GM23338 (cell line): ENCODE results near the gene THBS3. TPM values are rescaled to one million over a fixed set of nuclear protein-coding genes. Genes with fewer than 3 reads are reported as not detected.
A peak's percentile ranks its signal among the peaks of the same experiment; 100 is the strongest.

Source experiments
- ATAC-seq: fragments of 200-7000 bp; cut with Tn5 transposase; 3 replicates; pipeline ENCODE4 v1.9.1; 2020
- DNase-seq: peaks from one replicate; pipeline ENCODE4 v3.0.0-alpha.2; 2015; ENCODE audit warnings: low spot score
- H2AFZ ChIP-seq: fragments of 200-600 bp; sonication (generic); 2 replicates; pipeline ENCODE4 v1.8.0; 2016; ENCODE audit warnings: antibody characterized with exemption, mild to moderate bottlenecking, moderate library complexity
- H3F3A ChIP-seq: fragments of 200-600 bp; sonication (generic); replicated peaks from 2 replicates; pipeline ENCODE4 v1.8.0; 2017; ENCODE audit warnings: antibody characterized with exemption, mixed run types, low read depth
- H3K27ac ChIP-seq: fragments of 200-600 bp; sonication (generic); 2 replicates; pipeline ENCODE4 v1.6.1; 2016; ENCODE audit warnings: low read depth
- H3K27me3 ChIP-seq: fragments of 200-600 bp; sonication (generic); 2 replicates; pipeline ENCODE4 v1.8.0; 2016; ENCODE audit warnings: mild to moderate bottlenecking, mixed run types, moderate library complexity; ENCODE audit not compliant: insufficient read depth
- H3K36me3 ChIP-seq: fragments of 200-600 bp; sonication (generic); 2 replicates; pipeline ENCODE4 v1.8.0; 2016; ENCODE audit warnings: mild to moderate bottlenecking; ENCODE audit not compliant: insufficient read depth
- H3K4me1 ChIP-seq: fragments of 200-600 bp; sonication (generic); 2 replicates; pipeline ENCODE4 v1.8.0; 2016; ENCODE audit warnings: mild to moderate bottlenecking, moderate library complexity; ENCODE audit not compliant: insufficient read depth
- H3K4me2 ChIP-seq: fragments of 200-600 bp; sonication (generic); 2 replicates; pipeline ENCODE4 v1.7.1; 2017; ENCODE audit warnings: mixed run types
- H3K4me3 ChIP-seq: fragments of 200-600 bp; sonication (generic); 2 replicates; pipeline ENCODE4 v1.6.1; 2016; ENCODE audit warnings: mixed run types
- H3K79me2 ChIP-seq: fragments of 200-600 bp; sonication (generic); replicated peaks from 2 replicates; pipeline ENCODE4 v1.8.0; 2017; ENCODE audit warnings: mild to moderate bottlenecking; ENCODE audit not compliant: insufficient read depth
- H3K9me2 ChIP-seq: fragments of 200-600 bp; sonication (generic); 2 replicates; pipeline ENCODE4 v1.8.0; 2017; ENCODE audit not compliant: insufficient read depth
- H4K20me1 ChIP-seq: fragments of 200-600 bp; sonication (generic); replicated peaks from 2 replicates; pipeline ENCODE4 v1.8.0; 2017; ENCODE audit warnings: mild to moderate bottlenecking; ENCODE audit not compliant: insufficient read depth
- H3K27ac Mint-ChIP-seq: 2 replicates; pipeline ENCODE4 v1.8.0; 2020; ENCODE audit warnings: inconsistent platforms, mild to moderate bottlenecking, moderate library complexity, mixed read lengths
- H3K27me3 Mint-ChIP-seq: 3 replicates; pipeline ENCODE4 v1.8.0; 2022; ENCODE audit warnings: low read depth, mild to moderate bottlenecking, moderate library complexity, mixed read lengths, inconsistent platforms; ENCODE audit not compliant: insufficient read depth, poor library complexity
- H3K36me3 Mint-ChIP-seq: 3 replicates; pipeline ENCODE4 v1.8.0; 2021; ENCODE audit warnings: low read depth, mild to moderate bottlenecking, inconsistent platforms, moderate library complexity, mixed read lengths
- H3K4me1 Mint-ChIP-seq: 3 replicates; pipeline ENCODE4 v1.8.0; 2020; ENCODE audit warnings: mild to moderate bottlenecking, inconsistent platforms, mixed read lengths
- H3K4me3 Mint-ChIP-seq: 3 replicates; pipeline ENCODE4 v1.8.0; 2021; ENCODE audit warnings: moderate library complexity, mild to moderate bottlenecking, inconsistent platforms, mixed read lengths
- H3K9me3 Mint-ChIP-seq: 3 replicates; pipeline ENCODE4 v1.8.0; 2020; ENCODE audit warnings: moderate library complexity, mild to moderate bottlenecking, inconsistent platforms, mixed read lengths
- CREB1 ChIP-seq: fragments of 250-450 bp; sonication (Bioruptor Pico); IDR thresholded peaks from 2 replicates; pipeline ENCODE4 v1.5.0; 2020; ENCODE audit warnings: low read depth, mild to moderate bottlenecking, moderate library complexity
- CTCF ChIP-seq, 2 experiments: fragments of 200-600 bp in 1 of 2; sonication (generic) in 1 of 2; conservative IDR thresholded peaks; 2 replicates each; pipeline versions ENCODE4 v1.5.1 to v1.6.1; 2016 to 2017; ENCODE audit warnings: antibody characterized with exemption in 2 of 2, low read depth in 2 of 2, mild to moderate bottlenecking in 2 of 2, moderate library complexity in 1 of 2
- JUNB ChIP-seq: IDR thresholded peaks from one replicate; pipeline ENCODE4 v1.6.1; 2016; ENCODE audit warnings: antibody characterized with exemption; ENCODE audit not compliant: unreplicated experiment
- NANOG ChIP-seq: IDR thresholded peaks from 2 replicates; pipeline ENCODE4 v1.6.1; 2016; ENCODE audit warnings: antibody characterized with exemption, borderline replicate concordance
- POLR2AphosphoS5 ChIP-seq: IDR thresholded peaks from 2 replicates; pipeline ENCODE4 v1.6.1; 2016; ENCODE audit warnings: antibody characterized with exemption, low read depth
- ZNF114 ChIP-seq: fragments of 250-450 bp; sonication (Bioruptor Pico); IDR thresholded peaks from 2 replicates; pipeline ENCODE4 v1.5.0; 2020; ENCODE audit warnings: mild to moderate bottlenecking, moderate library complexity
- ZNF331 ChIP-seq: fragments of 250-450 bp; sonication (Bioruptor Pico); IDR thresholded peaks from 2 replicates; pipeline ENCODE4 v1.5.0; 2020; ENCODE audit warnings: low read depth, mild to moderate bottlenecking, moderate library complexity
- polyA plus RNA-seq: library from polyadenylated mRNA; unstranded; fragments of >200 nt; fragmentation: Nextera tagmentation; extraction: Ambion mirVana; gene quantifications from 2 replicates; pipeline ENCODE4 v1.2.1, GENCODE V29; 2016
- total RNA-seq: library from RNA; depleted of rRNA; stranded (reverse); fragments of >200 nt; shearing (Covaris generic); gene quantifications from 2 replicates; pipeline ENCODE4 v1.2.3, GENCODE V29; 2014
- TF ChIP-seq, protein P1 (sequence below): IDR thresholded peaks from 2 replicates; pipeline ENCODE4 v1.6.1; 2016; ENCODE audit warnings: antibody characterized with exemption

THBS3 gene
- total and polyA plus RNA-seq, 2 experiments from 2014 or later, result 1.2 to 4.3 TPM

GRCh38 chr1:155253797-155254196 lies 46.1 kb upstream of the THBS3 start:
- Histone ChIP-seq H3K27ac (no peak overlapping the region), H3K27me3 (no peaks in the 10 kb centered on the region), H4K20me1 (no peaks in the 10 kb centered on the region), H3K4me1 (peaks cover 16% of the 10 kb centered on the region; the same call in 1 of the 2 replicates), H3K36me3 (peaks cover 5% of the 10 kb centered on the region; the same call in 1 of the 2 replicates), H3K4me2 (peak overlapping the region; percentile 98; the same call in 1 of the 2 replicates), H3F3A (peaks cover 17% of the 10 kb centered on the region; the same call in 1 of the 2 replicates), H3K9me2 (no peaks in the 10 kb centered on the region), H3K4me3 (peak overlapping the region; percentile 89; the same call in 1 of the 2 replicates), H3K79me2 (no peaks in the 10 kb centered on the region; the same call in 1 of the 2 replicates), H2AFZ (no peak overlapping the region)
- Mint-ChIP-seq H3K36me3 (peaks cover 17% of the 10 kb centered on the region), H3K4me1 (peaks cover 28% of the 10 kb centered on the region), H3K27ac (no peak overlapping the region), H3K27me3 (peaks cover 13% of the 10 kb centered on the region), H3K9me3 (no peaks in the 10 kb centered on the region), H3K4me3 (peak overlapping the region; percentile 83)
- no peak for TF ChIP-seq ZNF331 (CRISPR knock-in tag)
- no peak for DNase-seq
- no peak for ATAC-seq

GRCh38 chr1:155253208-155253607 lies 45.5 kb upstream of the THBS3 start:
- Histone ChIP-seq H3K36me3 (no peaks in the 10 kb centered on the region), H3K27me3 (no peaks in the 10 kb centered on the region), H3F3A (peaks cover 17% of the 10 kb centered on the region; the same call in 1 of the 2 replicates), H3K9me2 (no peaks in the 10 kb centered on the region), H2AFZ (no peak overlapping the region), H3K4me1 (peaks cover 16% of the 10 kb centered on the region; the same call in 1 of the 2 replicates), H3K27ac (no peak overlapping the region), H3K79me2 (no peaks in the 10 kb centered on the region; the same call in 1 of the 2 replicates), H3K4me3 (peak overlapping the region; percentile 89; the same call in 1 of the 2 replicates), H4K20me1 (no peaks in the 10 kb centered on the region), H3K4me2 (peak overlapping the region; percentile 55; the same call in 1 of the 2 replicates)
- no peak overlapping the region for H3K27ac Mint-ChIP-seq
- no peak for TF ChIP-seq POLR2AphosphoS5
- TF ChIP-seq, protein P1, sequence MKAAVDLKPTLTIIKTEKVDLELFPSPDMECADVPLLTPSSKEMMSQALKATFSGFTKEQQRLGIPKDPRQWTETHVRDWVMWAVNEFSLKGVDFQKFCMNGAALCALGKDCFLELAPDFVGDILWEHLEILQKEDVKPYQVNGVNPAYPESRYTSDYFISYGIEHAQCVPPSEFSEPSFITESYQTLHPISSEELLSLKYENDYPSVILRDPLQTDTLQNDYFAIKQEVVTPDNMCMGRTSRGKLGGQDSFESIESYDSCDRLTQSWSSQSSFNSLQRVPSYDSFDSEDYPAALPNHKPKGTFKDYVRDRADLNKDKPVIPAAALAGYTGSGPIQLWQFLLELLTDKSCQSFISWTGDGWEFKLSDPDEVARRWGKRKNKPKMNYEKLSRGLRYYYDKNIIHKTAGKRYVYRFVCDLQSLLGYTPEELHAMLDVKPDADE, result no peak
- no peak for TF ChIP-seq ZNF331 (CRISPR knock-in tag)
- no peak for TF ChIP-seq NANOG
- no peak for TF ChIP-seq ZNF114 (CRISPR knock-in tag)
- peak; percentile 9 to 25; a peak in 1 of 4 replicates for TF ChIP-seq CTCF (conservative IDR thresholded peaks at IDR 0.05; ENCODE audit: low read depth in 2 of 2)
- no peak for TF ChIP-seq CREB1
- TF ChIP-seq JUNB, result no peak
- DNase-seq, result peak; percentile 28
- peaks cover 28% of the 10 kb centered on the region for H3K4me1 Mint-ChIP-seq
- H3K4me3 Mint-ChIP-seq, result peak overlapping the region; percentile 83
- peaks cover 14% of the 10 kb centered on the region for H3K27me3 Mint-ChIP-seq
- H3K9me3 Mint-ChIP-seq, result no peaks in the 10 kb centered on the region
- H3K36me3 Mint-ChIP-seq, result peaks cover 15% of the 10 kb centered on the region
- ATAC-seq, result no peak
